HCT116 (cell line): ENCODE data around the gene L1CAM. TPM values are rescaled to one million over a fixed set of nuclear protein-coding genes. Genes with fewer than 3 reads are reported as not detected.

Source experiments
- ATAC-seq: fragments of 200-7000 bp; cut with Tn5 transposase; 2 replicates; pipeline ENCODE4 v1.9.1; 2020; ENCODE audit warnings: mild to moderate bottlenecking, moderate library complexity
- BruUV-seq: library from RNA; stranded (reverse); fragments of 400-500 nt; replicated peaks from 2 replicates; lab custom pipeline; 2021; lab: Mats Ljungman, UMichigan
- CTCF ChIA-PET: fragments of 300-600 bp; sonication (Branson Sonifier 250); formaldehyde crosslinking; loops from one replicate; lab custom pipeline; 2021; ENCODE audit warnings: antibody characterized with exemption; lab: Charles Lee
- POLR2A ChIA-PET: fragments of 300-600, 350-600 bp; sonication (Branson Sonifier 250); formaldehyde crosslinking; loops from one replicate; lab custom pipeline; 2021; ENCODE audit warnings: antibody characterized with exemption; lab: Charles Lee
- RAD21 ChIA-PET, 2 experiments: fragments of 300-600 bp; sonication (Branson Sonifier 250); formaldehyde crosslinking; loops; one replicate each; lab custom pipeline; 2023; ENCODE audit warnings: low total read pairs in 2 of 2; ENCODE audit not compliant: uncharacterized antibody in 2 of 2, unreplicated experiment in 2 of 2, low non-redundant PET in 1 of 2; lab: Charles Lee
- DNase-seq: peaks from one replicate; pipeline ENCODE4 v3.0.0-alpha.2; 2010; ENCODE audit warnings: low read depth, low spot score
- H2AFZ ChIP-seq: fragments of 200-600 bp; shearing (Covaris generic), sonication (generic); 2 replicates; pipeline ENCODE4 v1.6.1; 2017; ENCODE audit warnings: low read depth, mixed run types, mixed read lengths, antibody characterized with exemption, low read length; ENCODE audit not compliant: poor library complexity, severe bottlenecking
- H3K27ac ChIP-seq: 2 replicates; pipeline ENCODE4 v1.5.1; 2012; ENCODE audit warnings: low read depth, low read length
- H3K27me3 ChIP-seq: fragments of 200-600 bp; sonication (generic); 2 replicates; pipeline ENCODE4 v1.6.1; 2016; ENCODE audit warnings: mixed run types, low read length, mixed read lengths; ENCODE audit not compliant: insufficient read depth
- H3K36me3 ChIP-seq, 2 experiments: fragments of 200-500 bp in 1 of 2; fragments of 200-600 bp in 1 of 2; sonication (Bioruptor generic) in 1 of 2; sonication (generic) in 1 of 2; 2 replicates each; pipeline versions ENCODE4 v1.5.1 to v1.6.1; 2014 to 2016; ENCODE audit warnings: low read length in 2 of 2, inconsistent platforms in 1 of 2, mixed read lengths in 1 of 2, mixed run types in 1 of 2; ENCODE audit not compliant: insufficient read depth in 2 of 2, control insufficient read depth in 1 of 2
- H3K4me1 ChIP-seq, 2 experiments: fragments of 200-600 bp in 1 of 2; sonication (generic) in 1 of 2; 2 replicates each; pipeline versions ENCODE4 v1.5.1 to v1.6.1; 2012 to 2017; ENCODE audit warnings: low read length in 2 of 2, inconsistent platforms in 1 of 2, mild to moderate bottlenecking in 1 of 2, mixed read lengths in 1 of 2, mixed run types in 1 of 2, moderate library complexity in 1 of 2; ENCODE audit not compliant: insufficient read depth in 2 of 2, control insufficient read depth in 1 of 2
- H3K4me2 ChIP-seq: fragments of 200-600 bp; sonication (generic); 2 replicates; pipeline ENCODE4 v1.6.1; 2017; ENCODE audit warnings: mixed run types, low read length, mixed read lengths
- H3K4me3 ChIP-seq, 2 experiments: fragments of 200-600 bp in 1 of 2; sonication (generic) in 1 of 2; replicated peaks in 1 of 2; 2 replicates each; pipeline ENCODE4 v1.5.1; 2011 to 2016; ENCODE audit warnings: low read length in 2 of 2, control low read depth in 1 of 2, low read depth in 1 of 2, mild to moderate bottlenecking in 1 of 2, mixed read lengths in 1 of 2, mixed run types in 1 of 2
- H3K79me2 ChIP-seq: fragments of 200-600 bp; sonication (generic); 2 replicates; pipeline ENCODE4 v1.6.1; 2017; ENCODE audit warnings: mild to moderate bottlenecking, mixed run types, low read length, moderate library complexity, mixed read lengths; ENCODE audit not compliant: insufficient read depth
- H3K9ac ChIP-seq: fragments of 200-600 bp; sonication (generic); 2 replicates; pipeline ENCODE4 v1.6.1; 2016; ENCODE audit warnings: low read length, mixed read lengths
- H3K9me2 ChIP-seq: fragments of 200-600 bp; sonication (generic), shearing (Covaris generic); 2 replicates; pipeline ENCODE4 v1.6.1; 2017; ENCODE audit warnings: mixed run types, mild to moderate bottlenecking, moderate library complexity; ENCODE audit not compliant: insufficient read depth
- H3K9me3 ChIP-seq, 2 experiments: fragments of 200-500 bp in 1 of 2; fragments of 200-600 bp in 1 of 2; sonication (Bioruptor generic) in 1 of 2; sonication (generic) in 1 of 2; 2 replicates each; pipeline ENCODE4 v1.6.1; 2014 to 2017; ENCODE audit warnings: low read length in 2 of 2, mixed read lengths in 2 of 2, inconsistent platforms in 1 of 2, low read depth in 1 of 2, mild to moderate bottlenecking in 1 of 2, mixed run types in 1 of 2, moderate library complexity in 1 of 2; ENCODE audit not compliant: control insufficient read depth in 1 of 2, insufficient read depth in 1 of 2
- H4K20me1 ChIP-seq: fragments of 200-600 bp; sonication (generic), shearing (Covaris generic); 2 replicates; pipeline ENCODE4 v1.6.1; 2017; ENCODE audit warnings: mixed run types, mild to moderate bottlenecking, moderate library complexity; ENCODE audit not compliant: insufficient read depth
- CBX3 ChIP-seq: IDR thresholded peaks from 2 replicates; pipeline ENCODE4 v1.6.1; 2012; ENCODE audit warnings: low read depth
- CEBPB ChIP-seq: IDR thresholded peaks from 2 replicates; pipeline ENCODE4 v1.6.1; 2012; ENCODE audit warnings: low read depth
- FOSL1 ChIP-seq: IDR thresholded peaks from 2 replicates; pipeline ENCODE4 v1.6.1; 2012; ENCODE audit warnings: low read depth
- POLR2AphosphoS5 ChIP-seq: IDR thresholded peaks from 2 replicates; pipeline ENCODE4 v1.6.1; 2011; ENCODE audit warnings: mild to moderate bottlenecking, low read depth, low read length, moderate library complexity
- RAD21 ChIP-seq: IDR thresholded peaks from 2 replicates; pipeline ENCODE4 v1.6.1; 2012; ENCODE audit warnings: low read depth, mild to moderate bottlenecking
- SP1 ChIP-seq: IDR thresholded peaks from 2 replicates; pipeline ENCODE4 v1.6.1; 2012; ENCODE audit warnings: low read depth
- SRF ChIP-seq: IDR thresholded peaks from 2 replicates; pipeline ENCODE4 v1.6.1; 2012; ENCODE audit warnings: low read depth
- TCF7L2 ChIP-seq: IDR thresholded peaks from 2 replicates; pipeline ENCODE4 v1.7.0; 2011; ENCODE audit warnings: borderline replicate concordance, inconsistent platforms; ENCODE audit not compliant: insufficient read depth, insufficient read length; ENCODE audit errors: extremely low read depth
- YY1 ChIP-seq: IDR thresholded peaks from 2 replicates; pipeline ENCODE4 v1.6.1; 2011; ENCODE audit warnings: low read length, low read depth, moderate library complexity, mild to moderate bottlenecking; ENCODE audit not compliant: insufficient replicate concordance; ENCODE audit errors: extremely low read depth
- ZNF274 ChIP-seq: fragments of 200-500 bp; sonication (Bioruptor generic); IDR thresholded peaks from 2 replicates; pipeline ENCODE4 v1.6.1; 2014; ENCODE audit warnings: mild to moderate bottlenecking, low read depth, low read length, inconsistent platforms
- intact Hi-C: fragments of 100-400 bp; cut with micrococcal nuclease; formaldehyde crosslinking; loops from 2 replicates; pipeline ENCODE4 v1.10.0; 2022
- total RNA-seq: library from RNA; stranded (reverse); gene quantifications from one replicate; pipeline ENCODE4 v1.2.1, GENCODE V29; 2021; ENCODE audit not compliant: unreplicated experiment
- TF ChIP-seq, protein P1 (sequence below): IDR thresholded peaks from 2 replicates; pipeline ENCODE4 v1.6.1; 2012
- TF ChIP-seq, protein P2 (sequence below), 3 experiments: fragments of 200-600 bp in 1 of 3; sonication (generic) in 1 of 3; IDR thresholded peaks in 2 of 3; conservative IDR thresholded peaks in 1 of 3; 2 replicates each; pipeline ENCODE4 v1.5.1; 2012 to 2017; ENCODE audit warnings: low read depth in 2 of 3, low read length in 2 of 3, antibody characterized with exemption in 1 of 3, borderline replicate concordance in 1 of 3, control low read depth in 1 of 3, mild to moderate bottlenecking in 1 of 3, mixed read lengths in 1 of 3, mixed run types in 1 of 3, moderate library complexity in 1 of 3; ENCODE audit not compliant: insufficient read depth in 1 of 3

The L1CAM gene
- total RNA-seq, 1 experiment from 2014 or later = 14.8 TPM

DNA sequence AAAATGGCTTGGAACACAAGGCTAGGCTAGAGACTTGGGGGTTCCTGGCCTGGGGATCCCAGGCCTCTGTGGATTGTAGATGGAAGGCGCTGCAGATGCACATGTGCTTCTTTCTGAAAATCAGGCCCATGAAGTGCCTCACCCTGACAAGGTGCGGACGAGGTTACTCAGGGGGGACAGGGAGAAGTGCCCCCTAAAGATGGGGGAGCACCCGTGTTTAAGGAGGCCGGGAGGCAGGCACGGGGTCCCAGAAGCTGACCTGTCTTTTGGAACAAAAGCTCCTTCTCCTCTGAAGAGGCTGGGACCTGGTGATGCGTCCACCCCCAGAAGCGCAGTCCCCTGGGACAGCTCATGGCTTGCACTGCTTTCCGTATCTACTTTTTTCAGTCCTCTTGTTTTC lies 58.1 kb downstream of the L1CAM start:
- TF ChIP-seq RAD21 (no peak), SRF (no peak), CEBPB (no peak), FOSL1 (no peak), POLR2AphosphoS5 (no peak), ZNF274 (no peak), TCF7L2 (no peak), YY1 (no peak), SP1 (no peak), CBX3 (no peak)
- TF ChIP-seq, protein P1, sequence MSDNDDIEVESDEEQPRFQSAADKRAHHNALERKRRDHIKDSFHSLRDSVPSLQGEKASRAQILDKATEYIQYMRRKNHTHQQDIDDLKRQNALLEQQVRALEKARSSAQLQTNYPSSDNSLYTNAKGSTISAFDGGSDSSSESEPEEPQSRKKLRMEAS = no peak
- TF ChIP-seq, protein P2, sequence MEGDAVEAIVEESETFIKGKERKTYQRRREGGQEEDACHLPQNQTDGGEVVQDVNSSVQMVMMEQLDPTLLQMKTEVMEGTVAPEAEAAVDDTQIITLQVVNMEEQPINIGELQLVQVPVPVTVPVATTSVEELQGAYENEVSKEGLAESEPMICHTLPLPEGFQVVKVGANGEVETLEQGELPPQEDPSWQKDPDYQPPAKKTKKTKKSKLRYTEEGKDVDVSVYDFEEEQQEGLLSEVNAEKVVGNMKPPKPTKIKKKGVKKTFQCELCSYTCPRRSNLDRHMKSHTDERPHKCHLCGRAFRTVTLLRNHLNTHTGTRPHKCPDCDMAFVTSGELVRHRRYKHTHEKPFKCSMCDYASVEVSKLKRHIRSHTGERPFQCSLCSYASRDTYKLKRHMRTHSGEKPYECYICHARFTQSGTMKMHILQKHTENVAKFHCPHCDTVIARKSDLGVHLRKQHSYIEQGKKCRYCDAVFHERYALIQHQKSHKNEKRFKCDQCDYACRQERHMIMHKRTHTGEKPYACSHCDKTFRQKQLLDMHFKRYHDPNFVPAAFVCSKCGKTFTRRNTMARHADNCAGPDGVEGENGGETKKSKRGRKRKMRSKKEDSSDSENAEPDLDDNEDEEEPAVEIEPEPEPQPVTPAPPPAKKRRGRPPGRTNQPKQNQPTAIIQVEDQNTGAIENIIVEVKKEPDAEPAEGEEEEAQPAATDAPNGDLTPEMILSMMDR (IDR thresholded peaks at IDR 0.05 in 2 of 3, conservative IDR thresholded peaks at IDR 0.05 in 1 of 3; ENCODE audit: borderline replicate concordance in 1 of 3, insufficient read depth in 1 of 3, low read depth in 2 of 3, low read length in 2 of 3) = no peak
- H3K9me3 ChIP-seq = no peaks in the 10 kb centered on the region
- H3K27ac ChIP-seq = no peak overlapping the region
- no TSS peak for BruUV-seq
- H3K4me1 ChIP-seq = peaks cover 0 to 13% of the 10 kb centered on the region in 2 experiments; a peak in 2 of 4 replicates
- RAD21 ChIA-PET = no interaction called here
- no peak overlapping the region for H3K9ac ChIP-seq
- no peaks in the 10 kb centered on the region for H3K27me3 ChIP-seq
- no peak for DNase-seq
- H3K4me2 ChIP-seq = no peak overlapping the region
- no peak for ATAC-seq
- no peaks in the 10 kb centered on the region for H4K20me1 ChIP-seq
- CTCF ChIA-PET = no interaction called here
- no peak overlapping the region for H3K4me3 ChIP-seq
- no peaks in the 10 kb centered on the region for H3K79me2 ChIP-seq
- intact Hi-C loops = no loop called here
- H2AFZ ChIP-seq = no peak overlapping the region
- POLR2A ChIA-PET = no interaction called here
- H3K9me2 ChIP-seq = no peaks in the 10 kb centered on the region
- H3K36me3 ChIP-seq = no peaks in the 10 kb centered on the region
